CD14-positive monocyte (primary cell): ENCODE measurements around the gene LBR. TPM values are rescaled to one million over a fixed set of nuclear protein-coding genes. Genes with fewer than 3 reads are reported as not detected.

Experiments
- DNase-seq, 3 donors: peaks; one replicate each; pipeline ENCODE4 v3.0.0-alpha.2; 2011 to 2022
- H2AFZ ChIP-seq: 2 replicates; pipeline ENCODE4 v1.6.0; 2012; ENCODE audit warnings: mild to moderate bottlenecking, low read depth, low read length, inconsistent platforms; ENCODE audit not compliant: insufficient read depth, poor library complexity, severe bottlenecking
- H3K27ac ChIP-seq, 2 donors: 1 replicate in 1 of 2; 2 replicates in 1 of 2; pipeline ENCODE4 v1.5.1; 2012 to 2013; ENCODE audit warnings: low read length in 2 of 2, control low read depth in 1 of 2, inconsistent platforms in 1 of 2, low read depth in 1 of 2, mild to moderate bottlenecking in 1 of 2
- H3K27me3 ChIP-seq, 2 donors: one replicate each; pipeline versions ENCODE4 v1.6.0 to v1.6.1; 2011 to 2013; ENCODE audit warnings: low read length in 2 of 2; ENCODE audit not compliant: control insufficient read depth in 2 of 2, insufficient read depth in 2 of 2
- H3K36me3 ChIP-seq, 2 donors: replicated peaks in 1 of 2; 1 replicate in 1 of 2; 2 replicates in 1 of 2; pipeline versions ENCODE4 v1.5.1 to v1.6.1; 2012 to 2013; ENCODE audit warnings: low read length in 2 of 2, control low read depth in 1 of 2, inconsistent platforms in 1 of 2, mild to moderate bottlenecking in 1 of 2; ENCODE audit not compliant: insufficient read depth in 2 of 2, control insufficient read depth in 1 of 2
- H3K4me1 ChIP-seq, 2 donors: 1 replicate in 1 of 2; 2 replicates in 1 of 2; pipeline versions ENCODE4 v1.5.1 to v1.6.1; 2012 to 2013; ENCODE audit warnings: low read length in 2 of 2, control low read depth in 1 of 2, inconsistent platforms in 1 of 2, mild to moderate bottlenecking in 1 of 2, moderate library complexity in 1 of 2; ENCODE audit not compliant: insufficient read depth in 2 of 2, control insufficient read depth in 1 of 2
- H3K4me2 ChIP-seq: replicated peaks from 2 replicates; pipeline ENCODE3; 2012; ENCODE audit warnings: low read length, moderate library complexity, mild to moderate bottlenecking; ENCODE audit not compliant: poor library complexity, severe bottlenecking; ENCODE audit errors: extremely low read depth
- H3K4me3 ChIP-seq, 3 experiments: fragments of 200-600 bp in 1 of 3; sonication (generic) in 1 of 3; replicated peaks in 1 of 3; 1 replicate in 2 of 3; 2 replicates in 1 of 3; pipeline ENCODE4 v1.5.1; 2011 to 2013; ENCODE audit warnings: low read length in 3 of 3, mild to moderate bottlenecking in 3 of 3, control low read depth in 2 of 3, low read depth in 2 of 3, inconsistent platforms in 1 of 3, moderate library complexity in 1 of 3
- H3K79me2 ChIP-seq: 2 replicates; pipeline ENCODE4 v1.6.0; 2012; ENCODE audit warnings: mild to moderate bottlenecking, control low read depth, inconsistent platforms, low read length, moderate library complexity; ENCODE audit not compliant: insufficient read depth
- H3K9ac ChIP-seq: 2 replicates; pipeline ENCODE4 v1.6.0; 2017; ENCODE audit warnings: low read length, mild to moderate bottlenecking; ENCODE audit not compliant: insufficient read depth, poor library complexity, severe bottlenecking
- H3K9me3 ChIP-seq, 2 donors: replicated peaks in 1 of 2; 1 replicate in 1 of 2; 2 replicates in 1 of 2; pipeline versions ENCODE4 v1.5.1 to v1.6.1; 2012 to 2013; ENCODE audit warnings: low read length in 2 of 2, control low read depth in 1 of 2; ENCODE audit not compliant: control insufficient read depth in 1 of 2, insufficient read depth in 1 of 2
- H4K20me1 ChIP-seq: 2 replicates; pipeline ENCODE4 v1.6.0; 2012; ENCODE audit warnings: mild to moderate bottlenecking, low read length, control low read depth, moderate library complexity; ENCODE audit not compliant: insufficient read depth
- H3K27ac Mint-ChIP-seq, 7 donors: one replicate each; pipeline ENCODE4 v1.8.0; 2020; ENCODE audit warnings: mild to moderate bottlenecking in 7 of 7, mixed read lengths in 7 of 7, moderate library complexity in 6 of 7, inconsistent platforms in 2 of 7
- H3K27me3 Mint-ChIP-seq, 3 donors: one replicate each; pipeline ENCODE4 v1.8.0; 2021 to 2022; ENCODE audit warnings: low read depth in 3 of 3, mild to moderate bottlenecking in 3 of 3, mixed read lengths in 3 of 3, moderate library complexity in 3 of 3, inconsistent platforms in 1 of 3
- H3K36me3 Mint-ChIP-seq, 2 donors: one replicate each; pipeline ENCODE4 v1.8.0; 2020; ENCODE audit warnings: mixed read lengths in 2 of 2, inconsistent platforms in 1 of 2, mild to moderate bottlenecking in 1 of 2
- H3K4me1 Mint-ChIP-seq: one replicate; pipeline ENCODE4 v1.8.0; 2020; ENCODE audit warnings: mild to moderate bottlenecking, mixed read lengths
- H3K4me3 Mint-ChIP-seq, 2 donors: one replicate each; pipeline ENCODE4 v1.8.0; 2020; ENCODE audit warnings: mild to moderate bottlenecking in 2 of 2, mixed read lengths in 2 of 2, moderate library complexity in 1 of 2
- H3K9me3 Mint-ChIP-seq, 7 donors: one replicate each; pipeline ENCODE4 v1.8.0; 2020 to 2022; ENCODE audit warnings: mixed read lengths in 7 of 7, mild to moderate bottlenecking in 6 of 7, moderate library complexity in 6 of 7, inconsistent platforms in 2 of 7
- WGBS: methylation state at CpG from one replicate; pipeline ENCODE4 v1.1.5; 2013; ENCODE audit warnings: missing lambda C conversion rate; ENCODE audit not compliant: insufficient coverage; 5-methylcytosine and 5-hydroxymethylcytosine counted together
- intact Hi-C, 2 donors: fragments of 100-400 bp; cut with micrococcal nuclease; formaldehyde crosslinking; loops; one replicate each; pipeline versions ENCODE4 v1.15.0 to v1.15.1; 2023
- polyA plus RNA-seq, 3 donors: library from polyadenylated mRNA; depleted of rRNA in 1 of 3; unstranded in 2 of 3; stranded (reverse) in 1 of 3; fragments of 300-500 nt in 2 of 3; fragments of >200 nt in 1 of 3; fragmentation: Illumina TruSeq in 2 of 3; gene quantifications; 1 replicate in 2 of 3; 2 replicates in 1 of 3; pipeline ENCODE4 v1.2.3, GENCODE V29; 2012 to 2021
- TF ChIP-seq, protein P1 (sequence below): fragments of 200-600 bp; IDR thresholded peaks from one replicate; pipeline ENCODE4 v1.8.0; 2022; ENCODE audit warnings: antibody characterized with exemption, mild to moderate bottlenecking

Gene LBR
- polyA plus RNA-seq, 3 donors: 31.8 to 125 (median 100) TPM

DNA sequence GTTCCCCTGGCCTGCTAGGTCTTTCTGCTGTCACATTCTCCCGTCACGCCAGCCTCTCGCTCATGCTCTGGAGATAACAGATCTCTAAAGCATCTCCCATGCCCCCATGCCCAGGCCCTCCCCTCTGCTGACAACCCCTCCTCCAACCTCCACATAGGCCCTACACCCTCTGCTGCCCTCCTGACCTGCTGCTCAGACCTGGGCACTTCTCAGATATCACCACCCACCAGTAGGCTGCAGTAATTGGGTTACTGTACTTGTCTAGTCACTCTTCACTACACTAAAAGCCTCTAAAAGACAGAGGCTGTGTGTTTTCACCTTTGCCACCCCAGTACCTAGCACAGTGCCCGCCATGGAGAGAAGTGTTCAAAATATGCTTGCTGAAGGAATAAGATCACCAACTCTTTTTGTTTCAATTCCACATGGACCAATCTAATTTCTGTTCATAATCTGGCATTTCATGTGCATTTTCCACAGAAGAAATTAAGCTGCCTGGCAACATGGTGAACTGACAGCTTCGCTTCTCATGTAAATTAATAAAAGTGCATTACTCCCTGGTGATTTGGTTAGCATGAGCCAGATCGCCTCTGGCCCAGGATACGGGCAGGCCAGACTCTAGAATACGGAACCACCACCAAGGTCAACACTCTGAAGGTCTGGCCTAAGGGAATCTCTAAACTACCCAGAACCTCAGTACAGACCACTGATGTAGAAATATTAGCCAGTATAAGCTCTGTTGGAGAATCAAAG lies 20.7 kb downstream of the LBR start:
- Histone ChIP-seq H3K79me2 (peaks cover 64% of the 10 kb centered on the region), H2AFZ (no peak overlapping the region), H3K9me3 (no peaks in the 10 kb centered on the region), H3K4me3 (no peak overlapping the region), H3K27me3 (no peaks in the 10 kb centered on the region), H3K4me1 (no peaks in the 10 kb centered on the region), H3K27ac (no peak overlapping the region), H3K9ac (no peak overlapping the region), H3K4me2 (no peak overlapping the region), H3K36me3 (peaks cover 90 to 100% of the 10 kb centered on the region in 2 donors), H4K20me1 (peaks cover 80% of the 10 kb centered on the region)
- Mint-ChIP-seq H3K27me3 (peaks cover 0 to 2% (median 0%) of the 10 kb centered on the region in 3 donors), H3K9me3 (no peaks in the 10 kb centered on the region), H3K27ac (peak overlapping the region in 5 of 7 donors; percentile 2 to 50 (median 37)), H3K4me1 (no peaks in the 10 kb centered on the region), H3K4me3 (no peak overlapping the region), H3K36me3 (peaks cover 81 to 86% of the 10 kb centered on the region in 2 donors)
- WGBS: 92% methylated on average over 2 of the region's 8 CpGs
- intact Hi-C loops: no loop called here
- TF ChIP-seq, protein P1, sequence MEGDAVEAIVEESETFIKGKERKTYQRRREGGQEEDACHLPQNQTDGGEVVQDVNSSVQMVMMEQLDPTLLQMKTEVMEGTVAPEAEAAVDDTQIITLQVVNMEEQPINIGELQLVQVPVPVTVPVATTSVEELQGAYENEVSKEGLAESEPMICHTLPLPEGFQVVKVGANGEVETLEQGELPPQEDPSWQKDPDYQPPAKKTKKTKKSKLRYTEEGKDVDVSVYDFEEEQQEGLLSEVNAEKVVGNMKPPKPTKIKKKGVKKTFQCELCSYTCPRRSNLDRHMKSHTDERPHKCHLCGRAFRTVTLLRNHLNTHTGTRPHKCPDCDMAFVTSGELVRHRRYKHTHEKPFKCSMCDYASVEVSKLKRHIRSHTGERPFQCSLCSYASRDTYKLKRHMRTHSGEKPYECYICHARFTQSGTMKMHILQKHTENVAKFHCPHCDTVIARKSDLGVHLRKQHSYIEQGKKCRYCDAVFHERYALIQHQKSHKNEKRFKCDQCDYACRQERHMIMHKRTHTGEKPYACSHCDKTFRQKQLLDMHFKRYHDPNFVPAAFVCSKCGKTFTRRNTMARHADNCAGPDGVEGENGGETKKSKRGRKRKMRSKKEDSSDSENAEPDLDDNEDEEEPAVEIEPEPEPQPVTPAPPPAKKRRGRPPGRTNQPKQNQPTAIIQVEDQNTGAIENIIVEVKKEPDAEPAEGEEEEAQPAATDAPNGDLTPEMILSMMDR: no peak
- no peak for DNase-seq

DNA sequence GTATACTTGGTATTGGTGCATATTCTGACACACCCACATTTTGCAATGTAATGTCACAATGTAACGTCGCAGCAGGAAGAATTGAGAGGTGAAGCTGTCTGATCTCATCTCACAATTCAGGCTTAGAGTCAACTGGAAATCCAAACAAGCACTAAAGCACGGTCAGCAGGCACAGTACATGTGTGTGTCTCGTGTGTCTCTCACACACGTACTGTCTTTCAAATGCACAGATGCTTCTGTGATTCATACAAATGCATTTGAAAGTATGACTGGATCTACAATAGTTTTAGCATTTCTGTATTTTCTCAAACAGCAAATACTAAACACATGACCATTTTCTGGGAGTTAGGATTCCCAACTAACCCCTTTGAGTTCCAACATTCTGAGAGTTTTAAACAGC lies 26.9 kb downstream of the LBR start:
- peaks cover 44% of the 10 kb centered on the region for H4K20me1 ChIP-seq
- 84% methylated on average over 3 of the region's 5 CpGs for WGBS

More for the DNA sequence above, 26.9 kb downstream of the LBR start:
- Histone ChIP-seq H3K9ac (no peak overlapping the region), H3K9me3 (no peaks in the 10 kb centered on the region), H3K4me3 (no peak overlapping the region), H3K27ac (peak overlapping the region in 1 of 2 donors; percentile 43), H3K27me3 (no peaks in the 10 kb centered on the region), H3K36me3 (peaks cover 89 to 96% of the 10 kb centered on the region in 2 donors), H2AFZ (no peak overlapping the region), H3K79me2 (peaks cover 25% of the 10 kb centered on the region), H3K4me2 (no peak overlapping the region), H3K4me1 (no peaks in the 10 kb centered on the region)
- Mint-ChIP-seq H3K9me3 (no peaks in the 10 kb centered on the region), H3K27ac (peak overlapping the region in 1 of 7 donors; percentile 21), H3K4me1 (peaks cover 3% of the 10 kb centered on the region), H3K27me3 (no peaks in the 10 kb centered on the region), H3K36me3 (peaks cover 77 to 79% of the 10 kb centered on the region in 2 donors), H3K4me3 (no peak overlapping the region)
- intact Hi-C loops: no loop called here
- no peak for DNase-seq
- TF ChIP-seq, protein P1: no peak
